DOHH2 (cell line): ENCODE results near the gene SUFU.
A peak's percentile ranks its signal among the peaks of the same experiment; 100 is the strongest.

Experiments used
- H3F3A ChIP-seq: fragments of 200-600 bp; sonication (generic), shearing (Covaris generic); 2 replicates; pipeline ENCODE4 v1.6.0; 2016; ENCODE audit warnings: antibody characterized with exemption, mild to moderate bottlenecking; ENCODE audit not compliant: control insufficient read depth, insufficient read depth
- H3K27ac ChIP-seq: fragments of 200-600 bp; sonication (generic); 2 replicates; pipeline ENCODE4 v1.5.1; 2014; ENCODE audit warnings: low read depth, mild to moderate bottlenecking, low read length, moderate library complexity
- H3K27me3 ChIP-seq: fragments of 200-600 bp; sonication (generic); 2 replicates; pipeline ENCODE4 v1.6.1; 2014; ENCODE audit warnings: mild to moderate bottlenecking, low read length, mixed read lengths; ENCODE audit not compliant: control insufficient read depth
- H3K36me3 ChIP-seq: fragments of 200-600 bp; sonication (generic); 2 replicates; pipeline ENCODE4 v1.6.1; 2014; ENCODE audit warnings: mild to moderate bottlenecking, low read length, moderate library complexity, mixed read lengths; ENCODE audit not compliant: control insufficient read depth
- H3K4me1 ChIP-seq: fragments of 200-600 bp; sonication (generic); 2 replicates; pipeline ENCODE4 v1.6.1; 2014; ENCODE audit warnings: mild to moderate bottlenecking, low read length, mixed read lengths; ENCODE audit not compliant: control insufficient read depth
- H3K4me2 ChIP-seq: fragments of 200-600 bp; sonication (generic); 2 replicates; pipeline ENCODE4 v1.6.0; 2014; ENCODE audit warnings: mild to moderate bottlenecking, low read length, moderate library complexity
- H3K4me3 ChIP-seq: fragments of 200-600 bp; sonication (generic); 2 replicates; pipeline ENCODE4 v1.5.1; 2014; ENCODE audit warnings: mild to moderate bottlenecking, low read length, mixed read lengths
- H3K79me2 ChIP-seq: fragments of 200-600 bp; sonication (generic); 2 replicates; pipeline ENCODE4 v1.6.1; 2014; ENCODE audit warnings: mild to moderate bottlenecking, low read length, mixed read lengths; ENCODE audit not compliant: control insufficient read depth
- H3K9me2 ChIP-seq: fragments of 200-600 bp; sonication (generic); replicated peaks from 2 replicates; pipeline ENCODE4 v1.6.1; 2014; ENCODE audit warnings: mild to moderate bottlenecking, low read length, mixed read lengths; ENCODE audit not compliant: control insufficient read depth
- H3K9me3 ChIP-seq: fragments of 200-600 bp; sonication (generic); 2 replicates; pipeline ENCODE4 v1.6.1; 2014; ENCODE audit warnings: antibody characterized with exemption, low read length, mixed read lengths; ENCODE audit not compliant: control insufficient read depth, insufficient read depth
- H4K20me1 ChIP-seq: fragments of 200-600 bp; sonication (generic); 2 replicates; pipeline ENCODE4 v1.6.0; 2014; ENCODE audit warnings: low read depth, mild to moderate bottlenecking, antibody characterized with exemption, low read length, moderate library complexity; ENCODE audit not compliant: control insufficient read depth, insufficient read depth
- EZH2phosphoT487 ChIP-seq: fragments of 200-600 bp; sonication (generic); IDR thresholded peaks from 2 replicates; pipeline ENCODE4 v1.6.1; 2017; ENCODE audit warnings: borderline replicate concordance, mild to moderate bottlenecking, antibody characterized with exemption, low read length, moderate library complexity, mixed read lengths
- TF ChIP-seq, protein P1 (sequence below): fragments of 200-600 bp; sonication (generic); IDR thresholded peaks from one replicate; pipeline ENCODE4 v1.5.1; 2014; ENCODE audit warnings: antibody characterized with exemption, mild to moderate bottlenecking, low read depth, low read length; ENCODE audit not compliant: poor library complexity, severe bottlenecking

Gene SUFU

GRCh38 chr10:102676534-102677315 lies 173.0 kb downstream of the SUFU start:
- no peaks in the 10 kb centered on the region for H3K9me3 ChIP-seq
- H3K36me3 ChIP-seq = no peaks in the 10 kb centered on the region; the same call in 1 of the 2 replicates
- no peak for TF ChIP-seq EZH2phosphoT487
- TF ChIP-seq, protein P1, sequence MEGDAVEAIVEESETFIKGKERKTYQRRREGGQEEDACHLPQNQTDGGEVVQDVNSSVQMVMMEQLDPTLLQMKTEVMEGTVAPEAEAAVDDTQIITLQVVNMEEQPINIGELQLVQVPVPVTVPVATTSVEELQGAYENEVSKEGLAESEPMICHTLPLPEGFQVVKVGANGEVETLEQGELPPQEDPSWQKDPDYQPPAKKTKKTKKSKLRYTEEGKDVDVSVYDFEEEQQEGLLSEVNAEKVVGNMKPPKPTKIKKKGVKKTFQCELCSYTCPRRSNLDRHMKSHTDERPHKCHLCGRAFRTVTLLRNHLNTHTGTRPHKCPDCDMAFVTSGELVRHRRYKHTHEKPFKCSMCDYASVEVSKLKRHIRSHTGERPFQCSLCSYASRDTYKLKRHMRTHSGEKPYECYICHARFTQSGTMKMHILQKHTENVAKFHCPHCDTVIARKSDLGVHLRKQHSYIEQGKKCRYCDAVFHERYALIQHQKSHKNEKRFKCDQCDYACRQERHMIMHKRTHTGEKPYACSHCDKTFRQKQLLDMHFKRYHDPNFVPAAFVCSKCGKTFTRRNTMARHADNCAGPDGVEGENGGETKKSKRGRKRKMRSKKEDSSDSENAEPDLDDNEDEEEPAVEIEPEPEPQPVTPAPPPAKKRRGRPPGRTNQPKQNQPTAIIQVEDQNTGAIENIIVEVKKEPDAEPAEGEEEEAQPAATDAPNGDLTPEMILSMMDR = no peak
- peak overlapping the region; percentile 44 for H3K4me2 ChIP-seq
- no peaks in the 10 kb centered on the region for H3K27me3 ChIP-seq
- H4K20me1 ChIP-seq = no peaks in the 10 kb centered on the region
- no peak overlapping the region for H3K4me3 ChIP-seq
- no peak overlapping the region for H3K27ac ChIP-seq
- H3K9me2 ChIP-seq = no peaks in the 10 kb centered on the region
- H3K79me2 ChIP-seq = no peaks in the 10 kb centered on the region
- H3K4me1 ChIP-seq = peaks cover 35% of the 10 kb centered on the region
- H3F3A ChIP-seq = peaks cover 7% of the 10 kb centered on the region

DNA sequence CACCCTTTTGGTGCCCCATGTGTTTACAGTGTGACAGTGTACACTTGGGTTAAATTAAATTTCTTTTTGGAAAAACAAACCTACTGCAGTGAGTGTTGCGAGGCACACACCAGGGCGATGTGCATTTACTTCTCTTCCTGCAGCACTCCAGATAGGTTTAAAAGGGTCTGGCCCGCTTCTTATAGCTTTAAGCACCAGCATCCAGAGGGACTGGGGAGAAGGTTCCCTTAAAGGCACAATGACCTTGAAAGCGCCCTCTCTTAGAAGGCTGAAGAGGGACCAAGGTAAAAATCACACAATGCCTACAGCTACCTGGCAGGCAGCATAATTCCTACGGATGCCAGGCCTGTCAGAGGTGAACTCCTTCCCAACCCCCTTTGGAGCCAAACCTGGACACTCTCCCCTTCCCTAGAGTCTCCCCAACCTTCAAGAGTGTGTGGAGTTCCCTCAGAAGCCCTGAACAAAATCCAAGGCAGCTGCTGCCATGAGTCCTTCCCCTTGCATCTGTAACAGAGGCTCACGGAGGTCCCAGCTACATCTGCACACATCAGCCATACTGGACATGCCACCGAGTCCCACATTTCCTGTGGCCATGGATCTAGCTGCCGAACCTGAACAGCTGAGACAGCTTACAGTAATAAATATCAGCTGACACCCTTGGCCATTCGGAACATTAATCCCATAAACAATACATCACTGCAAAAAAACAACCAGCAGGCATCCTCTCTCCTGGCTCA lies 173.7 kb downstream of the SUFU start:
- Histone ChIP-seq H3K79me2 (no peaks in the 10 kb centered on the region), H4K20me1 (no peaks in the 10 kb centered on the region), H3F3A (peaks cover 7% of the 10 kb centered on the region), H3K36me3 (peaks cover 2% of the 10 kb centered on the region; the same call in 1 of the 2 replicates), H3K9me2 (no peaks in the 10 kb centered on the region), H3K27me3 (no peaks in the 10 kb centered on the region), H3K9me3 (no peaks in the 10 kb centered on the region), H3K27ac (no peak overlapping the region), H3K4me1 (peaks cover 35% of the 10 kb centered on the region), H3K4me3 (no peak overlapping the region), H3K4me2 (no peak overlapping the region)
- TF ChIP-seq, protein P1 = no peak
- TF ChIP-seq EZH2phosphoT487 = no peak

DNA sequence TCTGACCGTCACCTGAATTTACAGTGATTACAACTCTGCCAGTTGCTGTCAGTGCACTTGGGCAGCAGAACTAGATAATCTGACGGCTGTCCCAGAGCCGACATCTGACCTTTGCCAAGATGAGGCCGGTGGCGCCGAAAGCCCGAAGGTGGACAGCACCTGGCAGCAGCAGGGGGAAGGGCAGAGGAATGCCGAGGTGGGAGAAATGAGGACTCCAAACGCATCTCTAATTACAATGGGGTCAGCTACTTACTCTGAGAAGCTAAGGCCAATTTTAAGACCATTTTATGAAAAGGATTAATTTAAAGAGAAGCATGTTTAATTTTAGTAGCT lies 174.3 kb downstream of the SUFU start:
- Histone ChIP-seq H3K36me3 (peaks cover 2% of the 10 kb centered on the region; the same call in 1 of the 2 replicates), H3K27me3 (no peaks in the 10 kb centered on the region), H4K20me1 (no peaks in the 10 kb centered on the region), H3K9me3 (no peaks in the 10 kb centered on the region), H3K4me3 (no peak overlapping the region), H3K79me2 (no peaks in the 10 kb centered on the region), H3K27ac (no peak overlapping the region), H3K4me1 (peaks cover 35% of the 10 kb centered on the region), H3K4me2 (no peak overlapping the region), H3F3A (peaks cover 7% of the 10 kb centered on the region), H3K9me2 (no peaks in the 10 kb centered on the region)
- TF ChIP-seq, protein P1 = no peak
- no peak for TF ChIP-seq EZH2phosphoT487
